IPS DF 6.9 (cell line): ENCODE results near the gene SMPD1.

Experiments
- DNase-seq: peaks from one replicate; pipeline ENCODE4 v3.0.0-alpha.2; 2013; ENCODE audit warnings: low read depth, low spot score
- H3K27ac ChIP-seq: one replicate; pipeline ENCODE4 v1.5.1; 2013; ENCODE audit warnings: low read length, control low read depth
- H3K27me3 ChIP-seq: 2 replicates; pipeline ENCODE4 v1.6.1; 2013; ENCODE audit warnings: mild to moderate bottlenecking, low read length; ENCODE audit not compliant: control insufficient read depth, insufficient read depth
- H3K36me3 ChIP-seq: 2 replicates; pipeline ENCODE4 v1.6.1; 2013; ENCODE audit warnings: low read length; ENCODE audit not compliant: control insufficient read depth, insufficient read depth
- H3K4me1 ChIP-seq: 2 replicates; pipeline ENCODE4 v1.6.1; 2013; ENCODE audit warnings: low read length; ENCODE audit not compliant: control insufficient read depth, insufficient read depth
- H3K4me3 ChIP-seq: 2 replicates; pipeline ENCODE4 v1.5.1; 2013; ENCODE audit warnings: mild to moderate bottlenecking, low read length
- H3K9me3 ChIP-seq: 2 replicates; pipeline ENCODE4 v1.6.1; 2013; ENCODE audit warnings: low read length, inconsistent platforms; ENCODE audit not compliant: control insufficient read depth, insufficient read depth
- WGBS: extraction: QIAGEN DNeasy Blood & Tissue Kit; methylation state at CpG from one replicate; pipeline ENCODE4 v1.1.7; 2013; ENCODE audit warnings: mixed read lengths, missing lambda C conversion rate; ENCODE audit not compliant: insufficient read length, insufficient coverage; 5-methylcytosine and 5-hydroxymethylcytosine counted together

The SMPD1 gene

GRCh38 chr11:6389905-6390717 is at the start of gene SMPD1:
TSS of gene SMPD1 (plus strand) at chr11:6390474. CDS start at chr11:6390599, 125 bp downstream.
- WGBS = no CpG with 5 or more reads among the region's 63 CpGs
- Histone ChIP-seq H3K27me3 (no peaks in the 10 kb centered on the region), H3K27ac (no peak within 1 kb of the TSS)

GRCh38 chr11:6345366-6345765 is 44.9 kb upstream of the SMPD1 start:
- Histone ChIP-seq H3K27ac (no peak overlapping the region), H3K4me1 (no peaks in the 10 kb centered on the region), H3K9me3 (no peaks in the 10 kb centered on the region), H3K4me3 (no peak overlapping the region), H3K27me3 (no peaks in the 10 kb centered on the region), H3K36me3 (no peaks in the 10 kb centered on the region)
- no CpG with 5 or more reads among the region's 1 CpG for WGBS
- no peak for DNase-seq

More at GRCh38 chr11:6389905-6390717, at the start of gene SMPD1:
- peaks cover 1% of the 10 kb centered on the region; the same call in 1 of the 2 replicates for H3K4me1 ChIP-seq
- no peaks in the 10 kb centered on the region for H3K9me3 ChIP-seq
- peak; percentile 43 for DNase-seq
- no peaks in the 10 kb centered on the region for H3K36me3 ChIP-seq
- peak within 1 kb of the TSS; percentile 76 for H3K4me3 ChIP-seq

- Histone ChIP-seq H3K4me3 (no peak overlapping the region), H3K36me3 (no peaks in the 10 kb centered on the region), H3K27me3 (no peaks in the 10 kb centered on the region), H3K4me1 (no peaks in the 10 kb centered on the region), H3K27ac (no peak overlapping the region), H3K9me3 (no peaks in the 10 kb centered on the region)
- no peak for DNase-seq
Observed at GRCh38 chr11:6350043-6350442, 40.2 kb upstream of the SMPD1 start.

- H3K9me3 ChIP-seq = no peaks in the 10 kb centered on the region
- DNase-seq = no peak
- H3K4me3 ChIP-seq = no peak overlapping the region
- H3K27ac ChIP-seq = no peak overlapping the region
- no CpG with 5 or more reads among the region's 2 CpGs for whole genome bisulfite sequencing
- H3K4me1 ChIP-seq = no peaks in the 10 kb centered on the region
- H3K27me3 ChIP-seq = no peaks in the 10 kb centered on the region
- H3K36me3 ChIP-seq = no peaks in the 10 kb centered on the region
Observed at GRCh38 chr11:6350486-6350885, 39.8 kb upstream of the SMPD1 start.

GRCh38 chr11:6351782-6352382 is 38.4 kb upstream of the SMPD1 start:
- no peak for DNase-seq
- H3K9me3 ChIP-seq = no peaks in the 10 kb centered on the region
- no peaks in the 10 kb centered on the region for H3K4me1 ChIP-seq
- no peak overlapping the region for H3K4me3 ChIP-seq
- H3K36me3 ChIP-seq = no peaks in the 10 kb centered on the region
- no peak overlapping the region for H3K27ac ChIP-seq
- no CpG with 5 or more reads among the region's 5 CpGs for WGBS
- H3K27me3 ChIP-seq = no peaks in the 10 kb centered on the region

GRCh38 chr11:6353367-6353987 is 36.8 kb upstream of the SMPD1 start:
- H3K27me3 ChIP-seq = no peaks in the 10 kb centered on the region
- no peaks in the 10 kb centered on the region for H3K9me3 ChIP-seq
- H3K36me3 ChIP-seq = no peaks in the 10 kb centered on the region
- H3K27ac ChIP-seq = no peak overlapping the region
- H3K4me3 ChIP-seq = no peak overlapping the region
- DNase-seq = peak; percentile 90
- WGBS = no CpG with 5 or more reads among the region's 5 CpGs
- no peaks in the 10 kb centered on the region for H3K4me1 ChIP-seq

- no peaks in the 10 kb centered on the region for H3K9me3 ChIP-seq
- no peak overlapping the region for H3K4me3 ChIP-seq
- no peak for DNase-seq
- no peaks in the 10 kb centered on the region for H3K36me3 ChIP-seq
- no peaks in the 10 kb centered on the region for H3K27me3 ChIP-seq
- WGBS = no CpG with 5 or more reads among the region's 4 CpGs
- no peak overlapping the region for H3K27ac ChIP-seq
- H3K4me1 ChIP-seq = no peaks in the 10 kb centered on the region
Observed at GRCh38 chr11:6354651-6355485, 35.4 kb upstream of the SMPD1 start.

- no peak for DNase-seq
- Histone ChIP-seq H3K4me3 (no peak overlapping the region), H3K27me3 (no peaks in the 10 kb centered on the region), H3K4me1 (no peaks in the 10 kb centered on the region), H3K27ac (no peak overlapping the region), H3K36me3 (no peaks in the 10 kb centered on the region), H3K9me3 (no peaks in the 10 kb centered on the region)
- WGBS = no CpG with 5 or more reads among the region's 4 CpGs
Observed at GRCh38 chr11:6356503-6357055, 33.7 kb upstream of the SMPD1 start.

- no peak for DNase-seq
- no peaks in the 10 kb centered on the region for H3K27me3 ChIP-seq
- H3K36me3 ChIP-seq = no peaks in the 10 kb centered on the region
- no peak overlapping the region for H3K4me3 ChIP-seq
- no CpG with 5 or more reads among the region's 9 CpGs for WGBS
- no peaks in the 10 kb centered on the region for H3K9me3 ChIP-seq
- no peaks in the 10 kb centered on the region for H3K4me1 ChIP-seq
- H3K27ac ChIP-seq = no peak overlapping the region
Observed at GRCh38 chr11:6357222-6357621, 33.1 kb upstream of the SMPD1 start.

- Histone ChIP-seq H3K27me3 (no peaks in the 10 kb centered on the region), H3K4me1 (no peaks in the 10 kb centered on the region), H3K9me3 (no peaks in the 10 kb centered on the region), H3K27ac (no peak overlapping the region), H3K4me3 (no peak overlapping the region), H3K36me3 (no peaks in the 10 kb centered on the region)
- no peak for DNase-seq
- WGBS = no CpG with 5 or more reads among the region's 3 CpGs
Observed at GRCh38 chr11:6360183-6360582, 30.1 kb upstream of the SMPD1 start.
